B cell (primary cell): Measurements from ENCODE around the gene EBLN1. TPM values are rescaled to one million over a fixed set of nuclear protein-coding genes. Genes with fewer than 3 reads are reported as not detected.

Experiments
- ATAC-seq: fragments of 200-7000 bp; cut with Tn5 transposase; one replicate; pipeline ENCODE4 v1.10.0; 2021; ENCODE audit warnings: low read depth, mild to moderate bottlenecking, moderate number of reproducible peaks, moderate library complexity
- CTCF ChIA-PET: fragments of 350-600 bp; sonication (Branson Sonifier 250); formaldehyde crosslinking; loops from one replicate; lab custom pipeline; 2021; ENCODE audit warnings: antibody characterized with exemption, inconsistent platforms; lab: Charles Lee
- POLR2A ChIA-PET: fragments of 350-600 bp; sonication (Branson Sonifier 250); formaldehyde crosslinking; loops from one replicate; lab custom pipeline; 2021; ENCODE audit warnings: antibody characterized with exemption; lab: Charles Lee
- DNase-seq: peaks from one replicate; pipeline ENCODE4 v3.0.0; 2013
- H2AFZ ChIP-seq: 2 replicates; pipeline ENCODE4 v1.6.1; 2012; ENCODE audit warnings: mild to moderate bottlenecking, low read depth, low read length; ENCODE audit not compliant: insufficient read depth, poor library complexity, severe bottlenecking
- H3K27ac ChIP-seq, 2 donors: 1 replicate in 1 of 2; 2 replicates in 1 of 2; pipeline ENCODE4 v1.5.1; 2012 to 2013; ENCODE audit warnings: low read length in 2 of 2, mild to moderate bottlenecking in 2 of 2, moderate library complexity in 1 of 2
- H3K27me3 ChIP-seq, 4 experiments: fragments of 200-600 bp in 1 of 4; sonication (generic) in 1 of 4; replicated peaks in 1 of 4; 1 replicate in 2 of 4; 2 replicates in 2 of 4; pipeline versions ENCODE4 v1.6.1 to v1.7.0; 2013 to 2016; ENCODE audit warnings: low read length in 3 of 4, mild to moderate bottlenecking in 2 of 4, mixed read lengths in 1 of 4, moderate library complexity in 1 of 4; ENCODE audit not compliant: insufficient read depth in 4 of 4, control insufficient read depth in 3 of 4; ENCODE audit errors: control extremely low read depth in 1 of 4
- H3K36me3 ChIP-seq, 2 experiments: replicated peaks in 1 of 2; 1 replicate in 1 of 2; 2 replicates in 1 of 2; pipeline versions ENCODE4 v1.6.1 to v1.7.1; 2013; ENCODE audit warnings: low read length in 1 of 2; ENCODE audit not compliant: insufficient read depth in 2 of 2, control insufficient read depth in 1 of 2; ENCODE audit errors: control extremely low read depth in 1 of 2, extremely low read depth in 1 of 2
- H3K4me1 ChIP-seq, 2 donors: fragments of 200-600 bp in 1 of 2; sonication (generic) in 1 of 2; 1 replicate in 1 of 2; 2 replicates in 1 of 2; pipeline versions ENCODE4 v1.5.1 to v1.6.1; 2013 to 2017; ENCODE audit warnings: low read length in 2 of 2; ENCODE audit not compliant: control insufficient read depth in 2 of 2, insufficient read depth in 2 of 2
- H3K4me2 ChIP-seq: replicated peaks from 2 replicates; pipeline ENCODE3; 2012; ENCODE audit warnings: mild to moderate bottlenecking, low read depth, low read length; ENCODE audit not compliant: poor library complexity, severe bottlenecking
- H3K4me3 ChIP-seq, 5 experiments: fragments of 200-600 bp in 1 of 5; sonication (generic) in 1 of 5; 1 replicate in 3 of 5; 2 replicates in 2 of 5; pipeline versions ENCODE4 v1.5.1 to v1.7.0; 2011 to 2016; ENCODE audit warnings: low read length in 4 of 5, mild to moderate bottlenecking in 4 of 5, low read depth in 2 of 5, control low read depth in 1 of 5, moderate library complexity in 1 of 5; ENCODE audit not compliant: insufficient read depth in 1 of 5; ENCODE audit errors: control extremely low read depth in 1 of 5, extremely low read depth in 1 of 5
- H3K79me2 ChIP-seq: fragments of 200-600 bp; sonication (generic); one replicate; pipeline ENCODE4 v1.6.0; 2016; ENCODE audit warnings: low read length; ENCODE audit not compliant: control insufficient read depth, insufficient read depth
- H3K9ac ChIP-seq: fragments of 200-600 bp; sonication (generic); 2 replicates; pipeline ENCODE4 v1.6.1; 2017; ENCODE audit warnings: mild to moderate bottlenecking, low read length, moderate library complexity
- H3K9me3 ChIP-seq, 3 donors: one replicate each; pipeline versions ENCODE4 v1.6.1 to v1.7.1; 2013; ENCODE audit warnings: low read length in 2 of 3; ENCODE audit not compliant: control insufficient read depth in 2 of 3, insufficient read depth in 1 of 3; ENCODE audit errors: control extremely low read depth in 1 of 3
- H4K20me1 ChIP-seq: 2 replicates; pipeline ENCODE4 v1.6.0; 2012; ENCODE audit warnings: mild to moderate bottlenecking, low read length; ENCODE audit not compliant: insufficient read depth, control insufficient read depth, poor library complexity, severe bottlenecking
- H3K27ac Mint-ChIP-seq: one replicate; pipeline ENCODE4 v1.8.0; 2021; ENCODE audit warnings: mixed read lengths
- H3K27me3 Mint-ChIP-seq: one replicate; pipeline ENCODE4 v1.8.0; 2021; ENCODE audit warnings: mixed read lengths
- H3K4me1 Mint-ChIP-seq: one replicate; pipeline ENCODE4 v1.8.0; 2021; ENCODE audit warnings: mixed read lengths
- H3K4me3 Mint-ChIP-seq: one replicate; pipeline ENCODE4 v1.8.0; 2021; ENCODE audit warnings: mixed read lengths
- H3K9me3 Mint-ChIP-seq: one replicate; pipeline ENCODE4 v1.8.0; 2022; ENCODE audit warnings: mixed read lengths; ENCODE audit not compliant: insufficient read depth
- CTCF ChIP-seq: fragments of 200-600 bp; IDR thresholded peaks from one replicate; pipeline ENCODE4 v1.8.0; 2022; ENCODE audit warnings: antibody characterized with exemption, mild to moderate bottlenecking
- EZH2 ChIP-seq: IDR thresholded peaks from 2 replicates; pipeline ENCODE4 v1.6.1; 2012; ENCODE audit warnings: borderline replicate concordance, low read depth, mild to moderate bottlenecking, moderate library complexity, low read length; ENCODE audit not compliant: insufficient read depth, poor library complexity, severe bottlenecking
- WGBS: methylation state at CpG from one replicate; pipeline ENCODE4 v1.1.5; 2013; ENCODE audit warnings: missing lambda C conversion rate; ENCODE audit not compliant: insufficient coverage; 5-methylcytosine and 5-hydroxymethylcytosine counted together
- intact Hi-C: fragments of 100-400 bp; cut with micrococcal nuclease; formaldehyde crosslinking; loops from one replicate; pipeline ENCODE4 v1.10.0; 2022
- polyA plus RNA-seq: library from polyadenylated mRNA; depleted of rRNA; stranded (reverse); fragments of >200 nt; gene quantifications from 2 replicates; pipeline ENCODE4 v1.2.3, GENCODE V29; 2012
- total RNA-seq, 2 donors: library from RNA; stranded (reverse); fragments of 120-200 nt in 1 of 2; gene quantifications; 1 replicate in 1 of 2; 2 replicates in 1 of 2; pipeline versions ENCODE4 v1.2.3 to v1.2.4, GENCODE V29; 2013 to 2022

The EBLN1 gene
- total and polyA plus RNA-seq, 2 donors (not counting 1 experiment from before 2014, with no cell fraction given), result not detected

- POLR2A ChIA-PET, result no interaction called here
- H3K27ac Mint-ChIP-seq, result no peak overlapping the region
- CTCF ChIA-PET, result interaction anchor here (1.0 to 2.6 kb wide), 2 partner anchors 10 to 746 kb away, joined by 6 to 8 read pairs; no protein-coding TSS in a partner anchor
Observed at GRCh38 chr10:22243321-22243720, 25.5 kb upstream of the EBLN1 start.

DNA sequence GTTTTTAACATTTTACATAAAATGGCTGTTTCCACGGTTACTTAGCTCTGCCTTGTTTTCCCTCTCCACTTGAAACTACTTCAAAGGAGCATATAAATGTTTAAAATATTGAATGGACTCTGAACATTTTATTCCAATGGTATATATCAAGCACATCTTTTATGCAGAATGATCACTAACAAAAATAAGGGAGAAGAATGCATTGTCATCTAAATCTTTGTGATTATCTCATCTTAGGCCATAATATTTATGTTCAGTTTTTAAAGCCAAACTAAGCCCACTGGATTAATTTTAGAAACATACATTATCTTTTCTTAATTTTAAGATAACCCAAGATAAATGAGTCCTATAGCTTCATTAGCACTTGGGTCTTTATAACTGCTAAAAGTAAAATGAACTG lies 13.4 kb upstream of the EBLN1 start:
- Mint-ChIP-seq H3K9me3 (no peaks in the 10 kb centered on the region), H3K27ac (no peak overlapping the region), H3K27me3 (peaks cover 2% of the 10 kb centered on the region), H3K4me1 (peaks cover 14% of the 10 kb centered on the region), H3K4me3 (no peak overlapping the region)
- Histone ChIP-seq H3K79me2 (no peaks in the 10 kb centered on the region), H3K27me3 (peaks cover 0 to 6% (median 0%) of the 10 kb centered on the region in 4 experiments), H3K9ac (no peak overlapping the region), H3K36me3 (no peaks in the 10 kb centered on the region), H3K27ac (no peak overlapping the region), H3K4me3 (no peak overlapping the region), H3K9me3 (no peaks in the 10 kb centered on the region), H4K20me1 (no peaks in the 10 kb centered on the region), H2AFZ (no peak overlapping the region), H3K4me1 (no peaks in the 10 kb centered on the region), H3K4me2 (no peak overlapping the region)
- intact Hi-C loops, result no loop called here
- no CpG with 5 or more reads among the region's 1 CpG for WGBS
- TF ChIP-seq CTCF (no peak), EZH2 (no peak)
- DNase-seq (no peak), ATAC-seq (no peak)
- POLR2A ChIA-PET, result interaction anchor here (2.4 kb wide), 1 partner anchor 21 kb away, joined by 11 read pairs; no protein-coding TSS in a partner anchor
- CTCF ChIA-PET, result interaction anchor here (1.0 to 5.1 kb wide), 4 partner anchors 22 to 354 kb away, joined by 6 to 34 read pairs (median 16); partner anchors contain the start of gene COMMD3

More at GRCh38 chr10:22243321-22243720, 25.5 kb upstream of the EBLN1 start:
- Mint-ChIP-seq H3K4me3 (no peak overlapping the region), H3K9me3 (no peaks in the 10 kb centered on the region), H3K27me3 (peaks cover 12% of the 10 kb centered on the region), H3K4me1 (peaks cover 3% of the 10 kb centered on the region)
- H4K20me1 ChIP-seq, result no peaks in the 10 kb centered on the region
- WGBS, result 100% methylated on average over 1 of the region's 4 CpGs
- no peaks in the 10 kb centered on the region for H3K36me3 ChIP-seq
- no peak overlapping the region for H3K4me3 ChIP-seq
- H3K79me2 ChIP-seq, result no peaks in the 10 kb centered on the region
- H3K9me3 ChIP-seq, result peaks cover 0 to 4% (median 1%) of the 10 kb centered on the region in 3 donors
- H3K4me1 ChIP-seq, result no peaks in the 10 kb centered on the region
- DNase-seq (no peak), ATAC-seq (no peak)
- no peak overlapping the region for H3K4me2 ChIP-seq
- intact Hi-C loops, result no loop called here
- H3K27me3 ChIP-seq, result no peaks in the 10 kb centered on the region
- TF ChIP-seq CTCF (no peak), EZH2 (no peak)
- no peak overlapping the region for H3K27ac ChIP-seq
- H2AFZ ChIP-seq, result no peak overlapping the region
- H3K9ac ChIP-seq, result no peak overlapping the region
